ENCODE measurements around the gene ARNT2.

Gene ARNT2

GRCh38 chr15:80517290-80517689 is 113.1 kb downstream of the ARNT2 start:
- no peak for DNase-seq (ENCODE audit: low spot score)

- DNase-seq (ENCODE audit: low spot score) = no peak
Measured at GRCh38 chr15:80518522-80518921, 114.3 kb downstream of the ARNT2 start.

GRCh38 chr15:80523746-80524145 is 119.6 kb downstream of the ARNT2 start:
- no peak for DNase-seq (ENCODE audit: low spot score)

GRCh38 chr15:80525853-80526252 is 121.7 kb downstream of the ARNT2 start:
- no peak for DNase-seq (ENCODE audit: low spot score)

GRCh38 chr15:80526556-80527340 is 122.6 kb downstream of the ARNT2 start:
- no peak for DNase-seq (ENCODE audit: low spot score)

- DNase-seq (ENCODE audit: low spot score) = no peak
Measured at GRCh38 chr15:80527406-80527805, 123.2 kb downstream of the ARNT2 start.

- no peak for DNase-seq (ENCODE audit: low spot score)
Measured at GRCh38 chr15:80527961-80528360, 123.8 kb downstream of the ARNT2 start.

GRCh38 chr15:80530737-80531365 is 126.7 kb downstream of the ARNT2 start:
- no peak for DNase-seq (ENCODE audit: low spot score)

- no peak for DNase-seq (ENCODE audit: low spot score)
Measured at GRCh38 chr15:80531388-80531787, 127.2 kb downstream of the ARNT2 start.

GRCh38 chr15:80531796-80532195 is 127.6 kb downstream of the ARNT2 start:
- no peak for DNase-seq (ENCODE audit: low spot score)

GRCh38 chr15:80533790-80534333 is 129.7 kb downstream of the ARNT2 start:
- DNase-seq (ENCODE audit: low spot score) = no peak

- DNase-seq (ENCODE audit: low spot score) = no peak
Measured at GRCh38 chr15:80536231-80536630, 132.0 kb downstream of the ARNT2 start.

- no peak for DNase-seq (ENCODE audit: low spot score)
Measured at GRCh38 chr15:80536716-80537115, 132.5 kb downstream of the ARNT2 start.

GRCh38 chr15:80545078-80545477 is 140.9 kb downstream of the ARNT2 start:
- no peak for DNase-seq (ENCODE audit: low spot score)

GRCh38 chr15:80547264-80547663 is 143.1 kb downstream of the ARNT2 start:
- DNase-seq (ENCODE audit: low spot score) = no peak

- no peak for DNase-seq (ENCODE audit: low spot score)
Measured at GRCh38 chr15:80549191-80549590, 145.0 kb downstream of the ARNT2 start.

GRCh38 chr15:80549654-80550053 is 145.5 kb downstream of the ARNT2 start:
- no peak for DNase-seq (ENCODE audit: low spot score)

- DNase-seq (ENCODE audit: low spot score) = no peak
Measured at GRCh38 chr15:80550219-80550907, 146.2 kb downstream of the ARNT2 start.

- DNase-seq (ENCODE audit: low spot score) = no peak
Measured at GRCh38 chr15:80550908-80551260, 146.7 kb downstream of the ARNT2 start.

- no peak for DNase-seq (ENCODE audit: low spot score)
Measured at GRCh38 chr15:80551348-80551747, 147.2 kb downstream of the ARNT2 start.

- DNase-seq (ENCODE audit: low spot score) = no peak
Measured at GRCh38 chr15:80554560-80554959, 150.4 kb downstream of the ARNT2 start.

GRCh38 chr15:80556694-80557367 is 152.6 kb downstream of the ARNT2 start:
- no peak for DNase-seq (ENCODE audit: low spot score)
